DLD1 (cell line): Measurements from ENCODE around the gene MOXD1.

Experiments used
- in situ Hi-C: cut with HindIII; loops from 2 replicates; pipeline ENCODE4 v1.10.0; 2017; ENCODE audit warnings: low sequenced_read_pairs

Gene MOXD1

GRCh38 chr6:132251711-132252110 is 149.6 kb downstream of the MOXD1 start:
- in situ Hi-C loops, result no loop called here

- in situ Hi-C loops, result no loop called here
Observed at GRCh38 chr6:132247381-132248159, 153.7 kb downstream of the MOXD1 start.

GRCh38 chr6:132246632-132247270 is 154.5 kb downstream of the MOXD1 start:
- in situ Hi-C loops, result no loop called here

- in situ Hi-C loops, result no loop called here
Observed at GRCh38 chr6:132246120-132246617, 155.1 kb downstream of the MOXD1 start.
